Measurements from ENCODE around the gene TMEM213.

The TMEM213 gene

GRCh38 chr7:138853448-138853847 is 55.7 kb downstream of the TMEM213 start:
- TF ChIP-seq, protein P1, sequence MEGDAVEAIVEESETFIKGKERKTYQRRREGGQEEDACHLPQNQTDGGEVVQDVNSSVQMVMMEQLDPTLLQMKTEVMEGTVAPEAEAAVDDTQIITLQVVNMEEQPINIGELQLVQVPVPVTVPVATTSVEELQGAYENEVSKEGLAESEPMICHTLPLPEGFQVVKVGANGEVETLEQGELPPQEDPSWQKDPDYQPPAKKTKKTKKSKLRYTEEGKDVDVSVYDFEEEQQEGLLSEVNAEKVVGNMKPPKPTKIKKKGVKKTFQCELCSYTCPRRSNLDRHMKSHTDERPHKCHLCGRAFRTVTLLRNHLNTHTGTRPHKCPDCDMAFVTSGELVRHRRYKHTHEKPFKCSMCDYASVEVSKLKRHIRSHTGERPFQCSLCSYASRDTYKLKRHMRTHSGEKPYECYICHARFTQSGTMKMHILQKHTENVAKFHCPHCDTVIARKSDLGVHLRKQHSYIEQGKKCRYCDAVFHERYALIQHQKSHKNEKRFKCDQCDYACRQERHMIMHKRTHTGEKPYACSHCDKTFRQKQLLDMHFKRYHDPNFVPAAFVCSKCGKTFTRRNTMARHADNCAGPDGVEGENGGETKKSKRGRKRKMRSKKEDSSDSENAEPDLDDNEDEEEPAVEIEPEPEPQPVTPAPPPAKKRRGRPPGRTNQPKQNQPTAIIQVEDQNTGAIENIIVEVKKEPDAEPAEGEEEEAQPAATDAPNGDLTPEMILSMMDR (IDR thresholded peaks at IDR 0.05; ENCODE audit: low read depth, low read length): no peak
- no peak overlapping the region for H3K4me3 ChIP-seq (ENCODE audit: low read depth, low read length)

GRCh38 chr7:138854115-138854645 is 56.4 kb downstream of the TMEM213 start:
- TF ChIP-seq, protein P1 (IDR thresholded peaks at IDR 0.05; ENCODE audit: low read depth, low read length): no peak
- no peak overlapping the region for H3K4me3 ChIP-seq (ENCODE audit: low read depth, low read length)

- TF ChIP-seq, protein P1 (IDR thresholded peaks at IDR 0.05; ENCODE audit: low read depth, low read length): no peak
- no peak overlapping the region for H3K4me3 ChIP-seq (ENCODE audit: low read depth, low read length)
Observed at GRCh38 chr7:138857728-138858127, 59.9 kb downstream of the TMEM213 start.

DNA sequence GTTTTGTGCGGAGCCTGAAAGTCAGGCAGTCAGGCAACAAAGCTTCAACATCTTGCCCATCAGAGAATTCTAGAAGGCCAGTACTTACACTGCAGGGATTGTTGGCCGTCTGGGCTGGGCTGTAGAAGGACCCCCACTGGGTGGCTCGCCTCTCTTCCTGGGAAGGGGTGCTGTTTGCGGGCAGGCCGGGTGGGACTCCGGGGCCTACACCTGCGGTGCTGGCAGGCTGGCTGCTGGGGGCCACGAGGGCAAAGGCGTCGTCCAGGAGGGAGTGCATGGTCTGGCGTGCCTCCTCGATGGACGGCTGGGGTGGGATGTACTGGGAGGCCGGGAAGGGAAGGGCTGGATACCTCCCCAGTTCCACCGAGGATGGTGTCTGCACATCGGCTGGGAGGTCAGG is 63.3 kb downstream of the TMEM213 start:
- TF ChIP-seq, protein P1 (IDR thresholded peaks at IDR 0.05; ENCODE audit: low read depth, low read length): no peak
- no peak overlapping the region for H3K4me3 ChIP-seq (ENCODE audit: low read depth, low read length)

DNA sequence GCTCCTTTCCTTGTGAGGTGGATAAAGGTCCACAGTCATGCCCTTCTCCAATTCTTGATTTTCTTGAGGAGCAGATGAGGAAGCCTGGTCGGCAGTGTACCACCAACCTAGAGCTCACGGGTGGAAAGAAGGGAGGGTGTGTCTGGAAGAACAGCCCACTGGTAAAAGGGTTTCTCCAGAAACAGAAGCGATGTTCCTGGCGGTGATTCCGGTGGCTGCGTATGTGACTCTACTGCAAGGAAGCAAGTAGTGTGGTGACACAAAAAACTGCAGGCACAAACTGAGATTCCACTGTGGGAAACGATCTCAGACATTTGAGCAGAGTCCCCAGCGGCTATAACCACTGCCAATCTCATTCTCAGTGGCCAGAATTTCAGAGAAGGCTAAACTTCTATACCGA is 66.1 kb downstream of the TMEM213 start:
- TF ChIP-seq, protein P1 (IDR thresholded peaks at IDR 0.05; ENCODE audit: low read depth, low read length): no peak
- H3K4me3 ChIP-seq (ENCODE audit: low read depth, low read length): no peak overlapping the region

- TF ChIP-seq, protein P1 (IDR thresholded peaks at IDR 0.05; ENCODE audit: low read depth, low read length): no peak
- no peak overlapping the region for H3K4me3 ChIP-seq (ENCODE audit: low read depth, low read length)
Observed at GRCh38 chr7:138864667-138865066, 66.9 kb downstream of the TMEM213 start.

DNA sequence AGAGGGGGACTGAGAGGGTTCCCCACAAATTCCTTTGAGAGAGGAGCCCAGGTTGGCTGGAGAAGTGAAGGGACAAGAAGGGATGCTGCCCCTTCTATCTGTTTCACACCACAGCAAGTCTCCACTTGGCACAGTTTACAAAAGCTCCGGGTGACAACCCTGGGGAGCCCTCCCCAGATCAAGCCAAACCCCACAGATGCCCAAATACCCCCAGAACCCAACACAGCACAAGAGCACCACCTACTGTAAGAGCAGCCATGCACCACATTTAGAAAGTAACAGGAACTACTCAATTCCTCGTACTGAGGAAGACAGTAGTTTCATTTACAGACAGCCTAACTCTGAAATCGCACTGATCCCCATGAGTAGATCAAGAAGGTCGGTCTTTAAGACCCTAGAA is 68.0 kb downstream of the TMEM213 start:
- TF ChIP-seq, protein P1 (IDR thresholded peaks at IDR 0.05; ENCODE audit: low read depth, low read length): no peak

More for the DNA sequence above, 68.0 kb downstream of the TMEM213 start:
- H3K4me3 ChIP-seq (ENCODE audit: low read depth, low read length): no peak overlapping the region

Measured in WI38 (cell line).